HG02610 (cell line): ENCODE data around the gene CPA4.
A peak's percentile ranks its signal among the peaks of the same experiment; 100 is the strongest.

Experiments
- ATAC-seq: cut with Tn5 transposase; IDR thresholded peaks from one replicate; pipeline ENCODE4 v1.9.1; 2021; ENCODE audit warnings: mild to moderate bottlenecking, moderate library complexity; ENCODE audit not compliant: unreplicated experiment

Gene CPA4

GRCh38 chr7:130342701-130343380 is 49.9 kb downstream of the CPA4 start:
- ATAC-seq = no peak

- no peak for ATAC-seq
These were observed 51.4 kb downstream of the CPA4 start, which contains the start of gene CPA5 for GRCh38 chr7:130344271-130344866. TSS of gene CPA5 (plus strand) at chr7:130344816. CDS start at chr7:130346486, 1,670 bp downstream.

DNA sequence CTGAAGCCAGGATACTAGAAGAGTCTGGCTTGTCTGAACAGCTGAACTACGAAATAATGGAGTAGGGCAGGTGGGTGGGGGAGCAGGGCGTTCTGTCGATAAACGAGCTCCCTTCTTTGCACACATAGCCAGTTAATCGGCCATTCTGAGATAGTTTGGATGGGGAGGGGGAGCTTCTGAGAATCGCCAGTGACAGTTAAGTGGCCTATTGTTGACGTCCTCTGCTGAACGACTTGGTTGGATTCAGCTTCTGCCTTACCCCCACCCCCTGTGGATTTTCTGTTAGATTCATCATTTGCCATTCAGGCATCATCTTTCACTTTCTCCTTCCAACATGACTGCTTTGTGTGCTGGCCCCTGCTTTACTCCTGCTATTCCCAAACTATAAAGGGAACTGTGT is 52.2 kb downstream of the CPA4 start:
- no peak for ATAC-seq

DNA sequence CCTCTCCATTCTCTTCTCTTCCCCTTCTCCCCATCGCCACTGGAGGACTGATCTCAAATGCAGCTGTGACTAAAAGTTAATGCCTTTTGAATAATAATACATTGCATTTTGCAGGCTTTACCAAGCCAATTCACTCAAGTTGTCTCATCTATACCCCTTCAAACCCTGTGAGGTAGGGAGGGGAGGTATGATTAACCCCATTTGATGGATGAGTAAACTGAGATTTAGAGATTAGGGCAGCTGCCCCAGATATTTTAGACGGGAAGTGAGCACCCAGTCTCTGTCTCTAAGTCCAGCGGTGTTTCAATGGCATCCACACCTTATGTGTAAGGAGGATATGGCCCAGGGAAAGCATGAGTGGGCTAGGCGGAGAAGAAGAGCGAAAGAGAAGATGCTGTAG is 52.8 kb downstream of the CPA4 start:
- no peak for ATAC-seq

GRCh38 chr7:130346177-130346905 is 53.4 kb downstream of the CPA4 start:
- no peak for ATAC-seq

DNA sequence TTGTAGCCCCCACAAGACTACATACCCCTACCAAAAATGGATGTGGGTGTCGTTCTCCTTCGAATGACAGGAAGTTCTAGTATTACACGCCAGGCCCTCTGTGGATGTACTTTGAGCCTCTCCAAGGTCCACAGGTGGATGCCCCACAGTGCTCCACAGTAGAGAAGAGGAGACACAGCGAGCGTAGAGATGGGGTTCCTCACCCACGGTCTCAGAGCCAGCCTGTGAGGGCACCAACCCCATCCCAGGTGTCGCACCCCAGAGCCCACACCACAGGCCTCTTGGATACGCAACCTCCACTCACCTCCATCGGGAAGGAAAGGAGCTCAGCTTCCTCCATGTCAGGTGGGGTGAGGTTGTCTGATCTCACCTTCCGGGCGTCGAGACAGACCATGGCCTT is 54.0 kb downstream of the CPA4 start:
- no peak for ATAC-seq

GRCh38 chr7:130349911-130350782 is 57.2 kb downstream of the CPA4 start:
- no peak for ATAC-seq

- peak; percentile 76 for ATAC-seq
These were observed 58.2 kb downstream of the CPA4 start for GRCh38 chr7:130350945-130351790.

- ATAC-seq = no peak
These were observed 58.8 kb downstream of the CPA4 start for GRCh38 chr7:130351791-130352090.

- ATAC-seq = no peak
These were observed 59.5 kb downstream of the CPA4 start for GRCh38 chr7:130352194-130353074.

GRCh38 chr7:130353196-130353595 is 60.2 kb downstream of the CPA4 start:
- ATAC-seq = no peak

DNA sequence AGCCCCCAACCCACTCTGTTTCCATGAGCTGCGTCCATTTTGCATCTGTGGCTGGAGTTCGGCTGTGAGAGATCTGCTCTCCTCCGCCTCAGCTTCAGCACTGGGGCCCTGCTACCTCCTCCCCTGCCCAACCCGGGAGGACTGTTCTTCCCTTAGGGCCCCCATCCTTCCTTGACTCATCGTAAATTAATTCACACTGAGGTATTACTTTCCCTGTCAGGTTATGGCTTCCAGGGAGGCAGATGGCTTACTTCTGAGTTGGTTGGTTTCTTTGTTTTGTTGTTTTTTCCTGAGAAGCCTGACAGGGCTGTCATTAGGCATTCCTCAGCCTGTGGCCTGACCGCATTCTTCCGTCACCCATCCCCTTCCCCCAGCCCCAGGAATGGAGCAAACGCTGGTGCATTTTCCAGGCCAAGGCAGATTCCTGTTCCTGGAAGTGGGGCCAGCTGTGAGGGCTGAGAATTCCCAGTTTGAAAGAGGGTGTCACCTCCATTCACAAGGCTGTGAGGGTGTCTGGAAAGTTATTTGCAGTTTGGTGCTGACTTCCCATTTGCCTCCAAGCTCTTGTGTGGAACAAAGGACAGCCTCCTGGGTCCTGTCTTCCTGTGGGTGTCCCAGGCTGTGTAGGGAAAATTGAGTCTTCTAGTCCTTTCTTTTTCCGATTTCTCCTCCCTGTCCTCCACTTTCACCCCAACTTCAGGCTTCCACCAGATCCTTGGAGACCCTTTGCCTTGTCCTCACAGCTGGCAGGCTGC is 63.3 kb downstream of the CPA4 start:
- ATAC-seq = no peak

- ATAC-seq = no peak
These were observed 64.1 kb downstream of the CPA4 start for GRCh38 chr7:130356876-130357611.

DNA sequence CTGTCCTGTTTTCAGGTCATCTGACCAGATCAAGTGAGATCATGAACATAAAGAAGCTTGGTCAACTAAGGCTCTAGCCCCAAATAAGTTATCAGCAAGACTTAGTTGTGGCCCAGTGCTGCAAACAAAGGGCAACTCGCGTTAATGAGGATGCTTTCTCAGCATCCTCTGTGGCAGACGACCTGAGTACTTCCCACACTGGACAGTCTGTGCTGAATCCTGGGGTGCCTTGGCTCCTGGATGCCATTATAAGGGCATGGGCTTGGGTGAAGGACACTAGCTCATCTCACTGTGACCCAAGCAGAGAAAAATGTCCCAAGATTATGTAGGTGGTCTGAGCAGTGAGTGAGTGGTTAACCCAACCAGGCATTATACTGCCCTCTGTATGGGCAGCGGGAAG is 65.5 kb downstream of the CPA4 start:
- no peak for ATAC-seq

GRCh38 chr7:130359276-130359857 is 66.4 kb downstream of the CPA4 start:
- no peak for ATAC-seq

GRCh38 chr7:130360518-130360917 is 67.6 kb downstream of the CPA4 start:
- ATAC-seq = no peak

GRCh38 chr7:130361681-130362080 is 68.7 kb downstream of the CPA4 start:
- no peak for ATAC-seq
